HAP-1 (cell line): ENCODE measurements around the gene UST.

Source experiments
- DNase-seq, 2 experiments: peaks; one replicate each; pipeline ENCODE4 v3.0.0-alpha.2; 2016 to 2020; ENCODE audit warnings: low spot score in 2 of 2
- H3K27me3 ChIP-seq: fragments of 250-450 bp; sonication (Bioruptor Pico); 2 replicates; pipeline ENCODE4 v1.5.1; 2020; ENCODE audit warnings: low read depth, mild to moderate bottlenecking, moderate library complexity
- H3K36me3 ChIP-seq: fragments of 250-450 bp; sonication (Bioruptor Pico); replicated peaks from 2 replicates; pipeline ENCODE4 v1.5.1; 2020; ENCODE audit warnings: mild to moderate bottlenecking
- H3K4me1 ChIP-seq: fragments of 250-450 bp; sonication (Bioruptor Pico); 2 replicates; pipeline ENCODE4 v1.5.1; 2020; ENCODE audit warnings: mild to moderate bottlenecking
- H3K4me3 ChIP-seq: fragments of 250-450 bp; sonication (Bioruptor Pico); 2 replicates; pipeline ENCODE4 v1.5.1; 2020; ENCODE audit warnings: mild to moderate bottlenecking, moderate library complexity
- H3K9me3 ChIP-seq: fragments of 250-450 bp; sonication (Bioruptor Pico); 2 replicates; pipeline ENCODE4 v1.5.1; 2020; ENCODE audit warnings: mild to moderate bottlenecking, moderate library complexity
- in situ Hi-C: fragments of 300-500 bp; cut with MboI; formaldehyde crosslinking; loops from 3 replicates; pipeline ENCODE4 v1.14.3; 2020; ENCODE audit warnings: low sequenced_read_pairs, inconsistent platforms, mixed read lengths

The UST gene

GRCh38 chr6:149043476-149044130 lies 296.8 kb downstream of the UST start:
- H3K4me1 ChIP-seq: peaks cover 7% of the 10 kb centered on the region; the same call in 1 of the 2 replicates
- H3K27me3 ChIP-seq: no peaks in the 10 kb centered on the region
- peak in 1 of 2 experiments; percentile 60 for DNase-seq
- H3K4me3 ChIP-seq: no peak overlapping the region
- H3K9me3 ChIP-seq: no peaks in the 10 kb centered on the region
- in situ Hi-C loops: no loop called here
- no peaks in the 10 kb centered on the region for H3K36me3 ChIP-seq

GRCh38 chr6:149044528-149044927 lies 297.7 kb downstream of the UST start:
- Histone ChIP-seq H3K4me1 (peaks cover 7% of the 10 kb centered on the region; the same call in 1 of the 2 replicates), H3K36me3 (no peaks in the 10 kb centered on the region), H3K27me3 (no peaks in the 10 kb centered on the region), H3K9me3 (no peaks in the 10 kb centered on the region), H3K4me3 (no peak overlapping the region)
- DNase-seq: no peak
- in situ Hi-C loops: no loop called here

- H3K4me1 ChIP-seq: peaks cover 7% of the 10 kb centered on the region; the same call in 1 of the 2 replicates
- in situ Hi-C loops: no loop called here
- no peaks in the 10 kb centered on the region for H3K36me3 ChIP-seq
- DNase-seq: no peak
- no peaks in the 10 kb centered on the region for H3K9me3 ChIP-seq
- H3K4me3 ChIP-seq: no peak overlapping the region
- no peaks in the 10 kb centered on the region for H3K27me3 ChIP-seq
Measured at GRCh38 chr6:149045404-149045803, 298.6 kb downstream of the UST start.

GRCh38 chr6:149046164-149046821 lies 299.5 kb downstream of the UST start:
- Histone ChIP-seq H3K4me3 (no peak overlapping the region), H3K27me3 (no peaks in the 10 kb centered on the region), H3K36me3 (no peaks in the 10 kb centered on the region), H3K4me1 (peaks cover 7% of the 10 kb centered on the region; the same call in 1 of the 2 replicates), H3K9me3 (no peaks in the 10 kb centered on the region)
- in situ Hi-C loops: no loop called here
- DNase-seq: no peak

GRCh38 chr6:149046822-149047246 lies 300.0 kb downstream of the UST start:
- Histone ChIP-seq H3K9me3 (no peaks in the 10 kb centered on the region), H3K36me3 (no peaks in the 10 kb centered on the region), H3K27me3 (no peaks in the 10 kb centered on the region), H3K4me3 (no peak overlapping the region), H3K4me1 (peaks cover 7% of the 10 kb centered on the region; the same call in 1 of the 2 replicates)
- in situ Hi-C loops: no loop called here
- no peak for DNase-seq

GRCh38 chr6:149049230-149049629 lies 302.4 kb downstream of the UST start:
- H3K4me3 ChIP-seq: no peak overlapping the region
- in situ Hi-C loops: no loop called here
- peaks cover 7% of the 10 kb centered on the region; the same call in 1 of the 2 replicates for H3K4me1 ChIP-seq
- no peaks in the 10 kb centered on the region for H3K36me3 ChIP-seq
- H3K27me3 ChIP-seq: no peaks in the 10 kb centered on the region
- DNase-seq: no peak
- no peaks in the 10 kb centered on the region for H3K9me3 ChIP-seq

- H3K4me3 ChIP-seq: no peak overlapping the region
- in situ Hi-C loops: loop anchor here (25.0 kb wide), 1 partner anchor 862 kb away; the partner anchor contains the start of gene RAET1G
- H3K36me3 ChIP-seq: no peaks in the 10 kb centered on the region
- DNase-seq: no peak
- no peaks in the 10 kb centered on the region for H3K9me3 ChIP-seq
- H3K4me1 ChIP-seq: peaks cover 7% of the 10 kb centered on the region; the same call in 1 of the 2 replicates
- H3K27me3 ChIP-seq: no peaks in the 10 kb centered on the region
Measured at GRCh38 chr6:149050160-149050559, 303.3 kb downstream of the UST start.

- in situ Hi-C loops: loop anchor here (25.0 kb wide), 1 partner anchor 860 kb away; the partner anchor contains the start of gene RAET1G
- no peaks in the 10 kb centered on the region for H3K27me3 ChIP-seq
- no peak overlapping the region for H3K4me3 ChIP-seq
- H3K9me3 ChIP-seq: no peaks in the 10 kb centered on the region
- DNase-seq: no peak
- H3K4me1 ChIP-seq: no peaks in the 10 kb centered on the region
- H3K36me3 ChIP-seq: no peaks in the 10 kb centered on the region
Measured at GRCh38 chr6:149052350-149053106, 305.7 kb downstream of the UST start.

- no peak for DNase-seq
- H3K9me3 ChIP-seq: no peaks in the 10 kb centered on the region
- H3K4me1 ChIP-seq: no peaks in the 10 kb centered on the region
- in situ Hi-C loops: loop anchor here (25.0 kb wide), 1 partner anchor 858 kb away; the partner anchor contains the start of gene RAET1G
- H3K36me3 ChIP-seq: no peaks in the 10 kb centered on the region
- H3K4me3 ChIP-seq: no peak overlapping the region
- no peaks in the 10 kb centered on the region for H3K27me3 ChIP-seq
Measured at GRCh38 chr6:149053848-149054558, 307.2 kb downstream of the UST start.

GRCh38 chr6:149054559-149055194 lies 307.8 kb downstream of the UST start:
- H3K4me3 ChIP-seq: no peak overlapping the region
- no peaks in the 10 kb centered on the region for H3K9me3 ChIP-seq
- H3K36me3 ChIP-seq: no peaks in the 10 kb centered on the region
- H3K4me1 ChIP-seq: no peaks in the 10 kb centered on the region
- DNase-seq: no peak
- no peaks in the 10 kb centered on the region for H3K27me3 ChIP-seq
- in situ Hi-C loops: loop anchor here (25.0 kb wide), 1 partner anchor 858 kb away; the partner anchor contains the start of gene RAET1G

- Histone ChIP-seq H3K36me3 (no peaks in the 10 kb centered on the region), H3K27me3 (no peaks in the 10 kb centered on the region), H3K9me3 (no peaks in the 10 kb centered on the region), H3K4me1 (no peaks in the 10 kb centered on the region), H3K4me3 (no peak overlapping the region)
- no peak for DNase-seq
- in situ Hi-C loops: loop anchor here (25.0 kb wide), 1 partner anchor 857 kb away; the partner anchor contains the start of gene RAET1G
Measured at GRCh38 chr6:149055195-149055899, 308.5 kb downstream of the UST start.

GRCh38 chr6:149056777-149057463 lies 310.1 kb downstream of the UST start:
- Histone ChIP-seq H3K27me3 (no peaks in the 10 kb centered on the region), H3K9me3 (no peaks in the 10 kb centered on the region), H3K4me1 (no peaks in the 10 kb centered on the region), H3K36me3 (no peaks in the 10 kb centered on the region), H3K4me3 (no peak overlapping the region)
- in situ Hi-C loops: loop anchor here (25.0 kb wide), 1 partner anchor 855 kb away; the partner anchor contains the start of gene RAET1G
- no peak for DNase-seq
